A673 (cell line): ENCODE results near the gene HOXD9.

Experiments
- EZH2 ChIP-seq: fragments of 200-600 bp; sonication (generic); IDR thresholded peaks from 2 replicates; pipeline ENCODE4 v1.6.1; 2017; ENCODE audit warnings: borderline replicate concordance, low read depth, mild to moderate bottlenecking, mixed read lengths, antibody characterized with exemption, low read length; ENCODE audit not compliant: poor library complexity, severe bottlenecking
- TF ChIP-seq, protein P1 (sequence below): fragments of 300-800, 200-600 bp; sonication (generic); conservative IDR thresholded peaks from 2 replicates; pipeline ENCODE4 v1.5.1; 2017; ENCODE audit warnings: low read depth, mild to moderate bottlenecking, antibody characterized with exemption, low read length, moderate library complexity, mixed read lengths

DNA sequence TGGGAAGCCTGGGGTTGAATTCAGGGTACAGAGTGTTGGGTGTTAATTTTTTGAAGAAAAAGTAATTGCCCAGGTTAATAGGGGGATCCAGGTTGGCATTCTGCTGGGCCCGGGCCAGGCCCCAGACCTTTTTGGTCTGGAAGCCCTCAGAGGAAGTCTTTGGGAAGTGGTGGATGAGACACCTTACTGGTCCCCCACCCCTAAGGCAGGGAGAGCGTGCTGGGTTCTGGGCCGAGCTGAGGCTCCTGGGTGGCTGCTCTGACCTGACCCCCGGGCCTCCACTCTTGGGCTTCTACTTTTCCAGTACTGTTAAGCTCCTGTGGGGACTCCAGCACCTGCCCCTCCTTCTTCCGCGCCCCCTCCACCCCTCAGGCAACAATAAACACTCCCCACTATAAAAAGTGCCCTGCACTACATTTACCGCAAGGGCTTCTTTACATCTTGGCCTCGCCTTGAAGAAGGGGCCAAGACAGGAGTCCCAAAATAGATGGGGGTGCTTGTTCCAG lies 33.8 kb downstream of the HOXD9 start:
- TF ChIP-seq, protein P1, sequence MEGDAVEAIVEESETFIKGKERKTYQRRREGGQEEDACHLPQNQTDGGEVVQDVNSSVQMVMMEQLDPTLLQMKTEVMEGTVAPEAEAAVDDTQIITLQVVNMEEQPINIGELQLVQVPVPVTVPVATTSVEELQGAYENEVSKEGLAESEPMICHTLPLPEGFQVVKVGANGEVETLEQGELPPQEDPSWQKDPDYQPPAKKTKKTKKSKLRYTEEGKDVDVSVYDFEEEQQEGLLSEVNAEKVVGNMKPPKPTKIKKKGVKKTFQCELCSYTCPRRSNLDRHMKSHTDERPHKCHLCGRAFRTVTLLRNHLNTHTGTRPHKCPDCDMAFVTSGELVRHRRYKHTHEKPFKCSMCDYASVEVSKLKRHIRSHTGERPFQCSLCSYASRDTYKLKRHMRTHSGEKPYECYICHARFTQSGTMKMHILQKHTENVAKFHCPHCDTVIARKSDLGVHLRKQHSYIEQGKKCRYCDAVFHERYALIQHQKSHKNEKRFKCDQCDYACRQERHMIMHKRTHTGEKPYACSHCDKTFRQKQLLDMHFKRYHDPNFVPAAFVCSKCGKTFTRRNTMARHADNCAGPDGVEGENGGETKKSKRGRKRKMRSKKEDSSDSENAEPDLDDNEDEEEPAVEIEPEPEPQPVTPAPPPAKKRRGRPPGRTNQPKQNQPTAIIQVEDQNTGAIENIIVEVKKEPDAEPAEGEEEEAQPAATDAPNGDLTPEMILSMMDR, result no peak
- no peak for TF ChIP-seq EZH2
